Inflammatory macrophage (primary cell): ENCODE measurements around the gene CALHM4.

Experiments
- DNase-seq, 2 donors: peaks; one replicate each; pipeline ENCODE4 v3.0.0-alpha.2; 2020 to 2022

CALHM4 gene

GRCh38 chr6:116543149-116543548, 10.4 kb upstream of the CALHM4 start:
- no peak for DNase-seq

- DNase-seq, result no peak
Observed at GRCh38 chr6:116545651-116546050, 7.9 kb upstream of the CALHM4 start, which contains the start of gene TRAPPC3L. Gene TRAPPC3L, minus strand, starts transcription at chr6:116545684. Its CDS starts 170 bp downstream, at chr6:116545514.

GRCh38 chr6:116547358-116547757, 6.2 kb upstream of the CALHM4 start:
- no peak for DNase-seq

- DNase-seq, result no peak
Observed at GRCh38 chr6:116550796-116551195, 2.8 kb upstream of the CALHM4 start.

- DNase-seq, result no peak
Observed at GRCh38 chr6:116556065-116556464, 2.5 kb downstream of the CALHM4 start.

- DNase-seq, result no peak
Observed at GRCh38 chr6:116556814-116557415, 3.4 kb downstream of the CALHM4 start.

GRCh38 chr6:116557893-116558292, 4.3 kb downstream of the CALHM4 start:
- no peak for DNase-seq

GRCh38 chr6:116560130-116560529, 6.6 kb downstream of the CALHM4 start:
- no peak for DNase-seq

- peak; percentile 78 for DNase-seq
Observed at GRCh38 chr6:116561377-116562018, 7.9 kb downstream of the CALHM4 start.

- DNase-seq, result no peak
Observed at GRCh38 chr6:116562019-116562403, 8.5 kb downstream of the CALHM4 start.

GRCh38 chr6:116562614-116563013, 9.1 kb downstream of the CALHM4 start:
- no peak for DNase-seq

GRCh38 chr6:116563830-116564229, 10.3 kb downstream of the CALHM4 start:
- no peak for DNase-seq

- no peak for DNase-seq
Observed at GRCh38 chr6:116564311-116564710, 10.8 kb downstream of the CALHM4 start.

GRCh38 chr6:116564921-116565872, 11.6 kb downstream of the CALHM4 start:
- DNase-seq, result no peak

GRCh38 chr6:116568111-116568510, 14.6 kb downstream of the CALHM4 start:
- no peak for DNase-seq

GRCh38 chr6:116568821-116569755, 15.5 kb downstream of the CALHM4 start:
- peak; percentile 9 to 24 for DNase-seq

GRCh38 chr6:116570856-116571682, 17.5 kb downstream of the CALHM4 start, which contains the start of gene RWDD1:
Gene RWDD1, plus strand, starts transcription at chr6:116571504. Its CDS starts 79 bp downstream, at chr6:116571583.
- peak; percentile 99 for DNase-seq

GRCh38 chr6:116571683-116572000, 18.1 kb downstream of the CALHM4 start:
- DNase-seq, result no peak

GRCh38 chr6:116572162-116572561, 18.6 kb downstream of the CALHM4 start:
- DNase-seq, result peak; percentile 7 to 11

- no peak for DNase-seq
Observed at GRCh38 chr6:116575227-116575626, 21.7 kb downstream of the CALHM4 start.

- no peak for DNase-seq
Observed at GRCh38 chr6:116577486-116577885, 23.9 kb downstream of the CALHM4 start.
